Osteoblast (primary cell): ENCODE measurements around the gene N4BP3. TPM values are rescaled to one million over a fixed set of nuclear protein-coding genes. Genes with fewer than 3 reads are reported as not detected.
A peak's percentile ranks its signal among the peaks of the same experiment; 100 is the strongest.

Source experiments
- DNase-seq: peaks from one replicate; pipeline ENCODE4 v3.0.0; 2011; ENCODE audit warnings: low spot score, mixed read lengths; ENCODE audit not compliant: insufficient read length; ENCODE audit errors: missing footprints
- H2AFZ ChIP-seq: 2 replicates; pipeline ENCODE4 v1.6.0; 2011; ENCODE audit warnings: mild to moderate bottlenecking, low read length
- H3K27ac ChIP-seq: 2 replicates; pipeline ENCODE4 v1.5.1; 2011; ENCODE audit warnings: mild to moderate bottlenecking, low read depth, low read length, moderate library complexity
- H3K27me3 ChIP-seq: 2 replicates; pipeline ENCODE4 v1.6.0; 2012; ENCODE audit warnings: mild to moderate bottlenecking, control low read depth, inconsistent platforms, low read length, moderate library complexity; ENCODE audit not compliant: insufficient read depth
- H3K36me3 ChIP-seq: 2 replicates; pipeline ENCODE4 v1.5.1; 2011; ENCODE audit warnings: mild to moderate bottlenecking, low read length, control low read depth, moderate library complexity; ENCODE audit not compliant: insufficient read depth
- H3K4me1 ChIP-seq: 2 replicates; pipeline ENCODE4 v1.5.1; 2011; ENCODE audit warnings: mild to moderate bottlenecking, low read length, control low read depth, moderate library complexity; ENCODE audit not compliant: insufficient read depth
- H3K4me2 ChIP-seq: 2 replicates; pipeline ENCODE4 v1.6.0; 2011; ENCODE audit warnings: mild to moderate bottlenecking, low read length; ENCODE audit not compliant: insufficient read depth
- H3K4me3 ChIP-seq: fragments of 200-600 bp; sonication (generic); 3 replicates; pipeline ENCODE4 v1.5.1; 2012; ENCODE audit warnings: mild to moderate bottlenecking, low read length, inconsistent platforms; ENCODE audit not compliant: insufficient read depth
- H3K79me2 ChIP-seq: 2 replicates; pipeline ENCODE4 v1.6.0; 2012; ENCODE audit warnings: mild to moderate bottlenecking, low read length, control low read depth, inconsistent platforms; ENCODE audit not compliant: insufficient read depth
- H3K9me3 ChIP-seq: 2 replicates; pipeline ENCODE4 v1.5.1; 2011; ENCODE audit warnings: low read depth, low read length, control low read depth
- H4K20me1 ChIP-seq: 2 replicates; pipeline ENCODE4 v1.6.0; 2012; ENCODE audit warnings: mild to moderate bottlenecking, low read length, control low read depth; ENCODE audit not compliant: insufficient read depth
- CTCF ChIP-seq: IDR thresholded peaks from 2 replicates; pipeline ENCODE4 v1.5.1; 2011; ENCODE audit warnings: mild to moderate bottlenecking, low read depth, low read length, moderate library complexity; ENCODE audit errors: extremely low read depth
- total RNA-seq: library from RNA; depleted of rRNA; stranded (reverse); fragments of >200 nt; gene quantifications from 2 replicates; pipeline ENCODE4 v1.2.3, GENCODE V29; 2012

N4BP3 gene
- total RNA-seq, 1 donor: under 0.01 TPM

GRCh38 chr5:178149199-178149932 lies 36.0 kb downstream of the N4BP3 start:
- DNase-seq: peak; percentile 79

GRCh38 chr5:178150977-178151734 lies 37.8 kb downstream of the N4BP3 start:
- TF ChIP-seq CTCF: no peak
- peaks cover 52% of the 10 kb centered on the region for H3K36me3 ChIP-seq
- peak; percentile 60 for DNase-seq
- H3K4me1 ChIP-seq: peaks cover 8% of the 10 kb centered on the region
- no peak overlapping the region for H3K27ac ChIP-seq
- H3K4me3 ChIP-seq: no peak overlapping the region
- no peaks in the 10 kb centered on the region for H3K9me3 ChIP-seq
- H3K79me2 ChIP-seq: peaks cover 12% of the 10 kb centered on the region
- no peaks in the 10 kb centered on the region for H3K27me3 ChIP-seq
- H3K4me2 ChIP-seq: no peak overlapping the region
- H2AFZ ChIP-seq: no peak overlapping the region
- H4K20me1 ChIP-seq: no peaks in the 10 kb centered on the region

More at GRCh38 chr5:178149199-178149932, 36.0 kb downstream of the N4BP3 start:
- peaks cover 12% of the 10 kb centered on the region for H3K79me2 ChIP-seq
- peaks cover 8% of the 10 kb centered on the region for H3K4me1 ChIP-seq
- H3K27ac ChIP-seq: no peak overlapping the region
- H3K9me3 ChIP-seq: no peaks in the 10 kb centered on the region
- H3K4me3 ChIP-seq: no peak overlapping the region
- peaks cover 52% of the 10 kb centered on the region for H3K36me3 ChIP-seq
- H3K27me3 ChIP-seq: no peaks in the 10 kb centered on the region
- H3K4me2 ChIP-seq: no peak overlapping the region
- H2AFZ ChIP-seq: no peak overlapping the region
- TF ChIP-seq CTCF: no peak
- no peaks in the 10 kb centered on the region for H4K20me1 ChIP-seq

- Histone ChIP-seq H4K20me1 (no peaks in the 10 kb centered on the region), H3K4me3 (peak overlapping the region; percentile 84), H3K4me2 (peak overlapping the region; percentile 79), H3K36me3 (peaks cover 36% of the 10 kb centered on the region), H3K79me2 (peaks cover 12% of the 10 kb centered on the region), H3K4me1 (peaks cover 8% of the 10 kb centered on the region), H3K9me3 (no peaks in the 10 kb centered on the region), H2AFZ (peak overlapping the region; percentile 81), H3K27ac (peak overlapping the region; percentile 29), H3K27me3 (no peaks in the 10 kb centered on the region)
- no peak for TF ChIP-seq CTCF
- DNase-seq: no peak
These were observed 39.4 kb downstream of the N4BP3 start for GRCh38 chr5:178152491-178153444.
